HFFc6 (cell line): Measurements from ENCODE around the gene ATXN3L. TPM values are rescaled to one million over a fixed set of nuclear protein-coding genes. Genes with fewer than 3 reads are reported as not detected.

Source experiments
- DNase-seq: peaks from one replicate; pipeline ENCODE4 v3.0.0-alpha.2; 2018
- H3K27ac Mint-ChIP-seq: 2 replicates; pipeline ENCODE4 v1.8.0; 2020; ENCODE audit warnings: mild to moderate bottlenecking, mixed read lengths
- H3K27me3 Mint-ChIP-seq: 2 replicates; pipeline ENCODE4 v1.8.0; 2021; ENCODE audit warnings: mild to moderate bottlenecking, moderate library complexity, mixed read lengths; ENCODE audit not compliant: insufficient read depth
- H3K36me3 Mint-ChIP-seq: 2 replicates; pipeline ENCODE4 v1.8.0; 2021; ENCODE audit warnings: low read depth, mixed read lengths
- H3K4me1 Mint-ChIP-seq: 2 replicates; pipeline ENCODE4 v1.8.0; 2020; ENCODE audit warnings: low read depth, mixed read lengths
- H3K4me3 Mint-ChIP-seq: 2 replicates; pipeline ENCODE4 v1.8.0; 2020; ENCODE audit warnings: mild to moderate bottlenecking, moderate library complexity, mixed read lengths
- H3K9me3 Mint-ChIP-seq: 2 replicates; pipeline ENCODE4 v1.8.0; 2020; ENCODE audit warnings: mild to moderate bottlenecking, mixed read lengths
- CTCF ChIP-seq: fragments of 200-600 bp; sonication (generic); IDR thresholded peaks from 2 replicates; pipeline ENCODE4 v1.5.0; 2021; ENCODE audit warnings: antibody characterized with exemption, mild to moderate bottlenecking
- total RNA-seq, 6 experiments: library from RNA; stranded (reverse); fragmentation: NEBNext Ultra II Directional; extraction: Animal tissue kit (Norgen Biotek cat#: 25700); gene quantifications; 2 replicates in 1 of 6; 3 replicates in 5 of 6; pipeline ENCODE4 v1.2.3, GENCODE V29; 2021

The ATXN3L gene
- total RNA-seq, 6 experiments from 2014 or later: not detected

GRCh38 chrX:13281289-13281688 lies 38.6 kb downstream of the ATXN3L start:
- no peak for DNase-seq
- H3K36me3 Mint-ChIP-seq: peaks cover 5% of the 10 kb centered on the region; the same call in 1 of the 2 replicates
- H3K4me3 Mint-ChIP-seq: no peak overlapping the region
- TF ChIP-seq CTCF: no peak
- H3K27me3 Mint-ChIP-seq: no peaks in the 10 kb centered on the region
- H3K27ac Mint-ChIP-seq: no peak overlapping the region
- H3K9me3 Mint-ChIP-seq: no peaks in the 10 kb centered on the region; the same call in 1 of the 2 replicates
- peaks cover 33% of the 10 kb centered on the region for H3K4me1 Mint-ChIP-seq

- H3K27me3 Mint-ChIP-seq: no peaks in the 10 kb centered on the region
- peaks cover 25% of the 10 kb centered on the region for H3K4me1 Mint-ChIP-seq
- no peak overlapping the region for H3K4me3 Mint-ChIP-seq
- no peak for TF ChIP-seq CTCF
- no peak overlapping the region for H3K27ac Mint-ChIP-seq
- peaks cover 5% of the 10 kb centered on the region; the same call in 1 of the 2 replicates for H3K36me3 Mint-ChIP-seq
- DNase-seq: no peak
- no peaks in the 10 kb centered on the region for H3K9me3 Mint-ChIP-seq
Observed at GRCh38 chrX:13279279-13280018, 40.4 kb downstream of the ATXN3L start.

GRCh38 chrX:13277539-13277938 lies 42.3 kb downstream of the ATXN3L start:
- H3K4me3 Mint-ChIP-seq: no peak overlapping the region
- peaks cover 9% of the 10 kb centered on the region; the same call in 1 of the 2 replicates for H3K4me1 Mint-ChIP-seq
- H3K9me3 Mint-ChIP-seq: no peaks in the 10 kb centered on the region
- TF ChIP-seq CTCF: no peak
- no peaks in the 10 kb centered on the region for H3K27me3 Mint-ChIP-seq
- no peak overlapping the region for H3K27ac Mint-ChIP-seq
- no peak for DNase-seq
- peaks cover 5% of the 10 kb centered on the region; the same call in 1 of the 2 replicates for H3K36me3 Mint-ChIP-seq

- peaks cover 2% of the 10 kb centered on the region; the same call in 1 of the 2 replicates for H3K36me3 Mint-ChIP-seq
- H3K27ac Mint-ChIP-seq: no peak overlapping the region
- no peak overlapping the region for H3K4me3 Mint-ChIP-seq
- TF ChIP-seq CTCF: no peak
- no peaks in the 10 kb centered on the region for H3K27me3 Mint-ChIP-seq
- no peak for DNase-seq
- H3K4me1 Mint-ChIP-seq: peaks cover 3% of the 10 kb centered on the region; the same call in 1 of the 2 replicates
- H3K9me3 Mint-ChIP-seq: no peaks in the 10 kb centered on the region
Observed at GRCh38 chrX:13276991-13277390, 42.9 kb downstream of the ATXN3L start.

GRCh38 chrX:13275031-13275430 lies 44.8 kb downstream of the ATXN3L start:
- no peak for DNase-seq
- Mint-ChIP-seq H3K4me3 (no peak overlapping the region), H3K9me3 (no peaks in the 10 kb centered on the region), H3K36me3 (no peaks in the 10 kb centered on the region), H3K4me1 (no peaks in the 10 kb centered on the region), H3K27ac (no peak overlapping the region), H3K27me3 (no peaks in the 10 kb centered on the region)
- no peak for TF ChIP-seq CTCF
